ENCODE measurements around the gene TXNRD3.

GRCh38 chr3:126622694-126623093 lies 32.2 kb downstream of the TXNRD3 start:
- no peak for TF ChIP-seq CTCF (IDR thresholded peaks at IDR 0.05)
- TF ChIP-seq POLR2A (IDR thresholded peaks at IDR 0.05) = no peak

All from adrenal gland (tissue), 5 donors.